Measurements from ENCODE around the gene KIF23.
A peak's percentile ranks its signal among the peaks of the same experiment; 100 is the strongest.

Gene KIF23

DNA sequence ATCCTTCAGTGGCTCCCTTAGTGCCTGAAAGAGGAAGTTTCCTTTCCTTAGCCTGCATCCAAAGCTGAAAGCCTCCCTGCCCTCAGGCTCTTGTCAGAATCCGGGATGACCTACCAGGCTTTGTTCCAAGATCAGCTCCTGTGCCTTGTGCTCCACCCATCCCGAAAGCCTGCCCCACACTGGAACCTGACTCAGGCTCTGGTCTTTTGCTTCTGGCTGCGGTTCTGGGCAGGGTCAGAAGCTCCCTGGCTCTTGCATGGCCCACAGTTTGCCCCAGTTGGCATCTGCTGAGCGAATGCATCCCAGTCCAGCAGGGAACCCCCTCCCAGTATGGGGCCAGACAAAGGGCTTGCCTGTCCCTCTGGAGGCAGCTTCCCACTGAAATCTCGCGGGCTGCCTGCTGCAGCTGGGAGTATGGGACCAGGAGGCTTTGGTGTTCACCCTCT, 25.9 kb upstream of the KIF23 start:
- DNase-seq (ENCODE audit: low spot score in 2 of 2) = no peak
- H3K9me3 Mint-ChIP-seq = no peaks in the 10 kb centered on the region
- no peaks in the 10 kb centered on the region for H3K36me3 Mint-ChIP-seq
- no peak for ATAC-seq (ENCODE audit: low read depth)
- H3K4me3 Mint-ChIP-seq = no peak overlapping the region
- H3K27ac Mint-ChIP-seq = no peak overlapping the region
- H3K4me1 Mint-ChIP-seq = no peaks in the 10 kb centered on the region
- peaks cover 8% of the 10 kb centered on the region for H3K27me3 Mint-ChIP-seq

DNA sequence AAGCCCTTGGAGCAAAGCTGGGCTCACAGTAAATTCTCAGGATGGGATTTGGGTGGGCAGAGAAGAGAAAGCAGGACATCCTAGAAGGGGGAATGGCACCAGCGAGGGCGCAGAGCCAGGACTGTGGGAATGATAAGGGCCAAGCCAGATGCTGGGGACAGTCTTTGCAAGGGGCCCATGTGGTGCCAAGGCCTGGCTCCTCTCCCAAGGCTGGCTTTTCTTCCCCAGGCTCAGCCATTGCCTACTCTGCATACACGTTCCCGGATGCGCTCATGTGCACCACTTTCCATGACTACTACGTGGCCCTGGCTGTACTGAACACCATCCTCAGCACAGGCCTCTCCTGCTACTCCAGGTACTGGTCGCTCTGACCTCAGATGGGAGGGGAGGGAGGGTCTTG, 24.7 kb upstream of the KIF23 start:
- ATAC-seq (ENCODE audit: low read depth) = no peak
- no peaks in the 10 kb centered on the region for H3K4me1 Mint-ChIP-seq
- H3K4me3 Mint-ChIP-seq = no peak overlapping the region
- no peak overlapping the region for H3K27ac Mint-ChIP-seq
- no peaks in the 10 kb centered on the region for H3K36me3 Mint-ChIP-seq
- DNase-seq (ENCODE audit: low spot score in 2 of 2) = no peak
- H3K9me3 Mint-ChIP-seq = no peaks in the 10 kb centered on the region
- peaks cover 8% of the 10 kb centered on the region for H3K27me3 Mint-ChIP-seq

DNA sequence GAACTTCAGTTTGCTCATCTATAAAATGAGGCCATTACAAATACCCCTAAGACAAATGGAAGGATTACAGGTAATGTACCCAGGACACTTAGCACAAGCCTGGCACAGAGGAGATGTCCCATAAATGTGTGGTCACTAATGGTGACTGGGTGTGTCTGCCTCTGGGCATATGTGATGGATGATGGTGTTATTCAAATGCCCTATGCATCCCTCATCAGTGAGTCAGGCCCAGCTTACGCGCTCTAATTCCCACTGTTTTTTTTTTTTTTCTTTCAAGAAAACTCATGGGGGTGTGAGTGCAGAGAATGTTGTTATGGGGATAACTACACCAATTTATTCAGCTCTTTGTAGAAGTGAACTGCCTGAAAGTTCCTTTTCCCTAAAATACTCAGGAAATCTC, 23.6 kb upstream of the KIF23 start:
- Mint-ChIP-seq H3K36me3 (no peaks in the 10 kb centered on the region), H3K27me3 (peaks cover 8% of the 10 kb centered on the region), H3K9me3 (no peaks in the 10 kb centered on the region), H3K4me1 (no peaks in the 10 kb centered on the region), H3K4me3 (no peak overlapping the region), H3K27ac (no peak overlapping the region)
- DNase-seq (ENCODE audit: low spot score in 2 of 2) (no peak), ATAC-seq (ENCODE audit: low read depth) (no peak)

DNA sequence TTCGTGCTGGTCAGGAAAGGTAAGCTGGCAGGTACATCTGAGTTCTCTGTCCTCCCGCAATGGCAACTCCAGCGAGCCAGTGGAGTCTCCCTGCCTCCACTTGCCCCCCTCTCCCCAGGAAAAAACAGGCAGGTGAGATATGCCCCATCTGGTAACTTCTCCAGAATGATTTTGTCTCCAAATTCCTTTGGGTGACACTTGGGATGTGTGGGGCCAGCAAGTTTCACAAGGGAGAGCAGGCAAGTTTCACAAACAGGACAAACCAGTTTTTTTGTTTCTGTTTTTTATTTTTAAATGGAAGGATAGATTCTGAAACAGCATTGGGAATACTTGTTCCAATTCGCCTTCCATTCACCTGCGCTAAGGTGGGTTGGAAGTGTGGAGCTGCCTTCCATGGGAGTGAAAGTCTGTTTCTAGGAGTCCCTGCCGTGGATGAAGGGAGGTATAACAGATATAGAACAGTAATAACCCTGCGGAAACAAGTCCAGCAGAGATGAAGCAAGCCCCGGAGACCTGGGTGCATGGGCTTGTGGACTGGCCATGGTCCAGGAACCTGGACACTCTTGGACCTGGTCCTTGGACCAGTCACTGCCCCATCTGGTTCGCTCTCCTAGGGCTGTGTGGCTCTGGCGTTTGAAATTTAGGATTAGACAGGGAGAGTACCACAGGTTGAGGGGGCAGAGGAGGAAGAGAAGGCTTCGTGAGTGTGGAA, 22.9 kb upstream of the KIF23 start:
- DNase-seq (ENCODE audit: low spot score in 2 of 2) = no peak
- no peak overlapping the region for H3K4me3 Mint-ChIP-seq
- no peak for ATAC-seq (ENCODE audit: low read depth)
- no peaks in the 10 kb centered on the region for H3K4me1 Mint-ChIP-seq
- peaks cover 8% of the 10 kb centered on the region for H3K27me3 Mint-ChIP-seq
- no peaks in the 10 kb centered on the region for H3K36me3 Mint-ChIP-seq
- H3K9me3 Mint-ChIP-seq = no peaks in the 10 kb centered on the region
- H3K27ac Mint-ChIP-seq = no peak overlapping the region

DNA sequence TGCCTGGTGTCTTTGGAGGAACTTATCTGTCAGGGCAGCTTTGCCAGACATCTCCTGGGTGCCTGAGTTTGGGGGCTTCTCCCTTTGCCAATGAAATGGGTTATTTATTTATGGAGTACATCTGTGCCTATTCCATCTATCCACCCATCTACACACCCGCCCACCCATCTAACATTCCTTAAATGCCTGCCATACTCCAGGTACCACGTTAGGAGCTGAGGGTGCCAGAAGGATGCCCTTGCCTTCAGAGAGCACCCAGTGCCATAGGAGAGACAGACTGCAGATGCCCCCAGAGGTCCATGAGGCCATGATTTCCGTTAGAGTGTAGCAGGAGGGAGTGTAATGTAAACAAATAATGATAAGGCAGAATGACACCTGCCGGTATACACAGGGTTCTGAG, 21.8 kb upstream of the KIF23 start:
- H3K9me3 Mint-ChIP-seq = no peaks in the 10 kb centered on the region
- H3K4me3 Mint-ChIP-seq = no peak overlapping the region
- H3K27ac Mint-ChIP-seq = no peak overlapping the region
- H3K27me3 Mint-ChIP-seq = peaks cover 8% of the 10 kb centered on the region
- ATAC-seq (ENCODE audit: low read depth) = no peak
- no peaks in the 10 kb centered on the region for H3K4me1 Mint-ChIP-seq
- DNase-seq (ENCODE audit: low spot score in 2 of 2) = no peak
- H3K36me3 Mint-ChIP-seq = no peaks in the 10 kb centered on the region

DNA sequence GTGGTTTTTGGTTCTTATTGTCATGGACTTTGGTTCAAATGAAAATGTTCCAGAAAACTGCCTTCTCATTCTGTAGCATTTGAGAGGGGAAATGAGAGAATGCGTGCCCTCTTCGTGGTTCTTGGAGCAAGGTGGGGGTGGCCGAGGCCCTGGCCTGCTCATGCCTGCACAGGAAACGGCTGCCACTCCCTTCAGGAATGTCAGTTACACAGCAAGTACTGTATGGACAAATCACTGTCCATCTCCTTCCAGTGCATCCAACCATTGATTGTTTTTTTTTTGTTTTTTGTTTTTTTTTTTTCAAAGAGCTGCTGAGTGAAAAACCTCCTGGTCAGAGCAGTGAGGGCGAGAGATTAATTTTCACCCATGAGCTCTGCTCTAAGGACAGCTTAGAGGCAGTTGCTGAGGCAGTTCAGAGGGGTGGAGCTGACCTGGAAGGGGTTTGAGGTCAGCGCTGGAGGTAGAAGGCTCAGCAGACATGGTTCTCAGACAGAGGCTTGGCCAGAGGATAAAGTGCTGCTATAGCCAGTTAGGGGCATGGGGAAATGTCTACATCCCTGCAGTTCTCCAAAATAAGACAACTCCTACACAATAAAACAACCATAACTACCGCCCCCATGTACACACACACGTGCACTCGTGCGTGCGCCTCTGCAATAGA, 20.2 kb upstream of the KIF23 start:
- Mint-ChIP-seq H3K4me3 (no peak overlapping the region), H3K4me1 (no peaks in the 10 kb centered on the region), H3K27ac (no peak overlapping the region), H3K9me3 (no peaks in the 10 kb centered on the region), H3K27me3 (peaks cover 6% of the 10 kb centered on the region), H3K36me3 (no peaks in the 10 kb centered on the region)
- ATAC-seq (ENCODE audit: low read depth) (no peak), DNase-seq (ENCODE audit: low spot score in 2 of 2) (no peak)

DNA sequence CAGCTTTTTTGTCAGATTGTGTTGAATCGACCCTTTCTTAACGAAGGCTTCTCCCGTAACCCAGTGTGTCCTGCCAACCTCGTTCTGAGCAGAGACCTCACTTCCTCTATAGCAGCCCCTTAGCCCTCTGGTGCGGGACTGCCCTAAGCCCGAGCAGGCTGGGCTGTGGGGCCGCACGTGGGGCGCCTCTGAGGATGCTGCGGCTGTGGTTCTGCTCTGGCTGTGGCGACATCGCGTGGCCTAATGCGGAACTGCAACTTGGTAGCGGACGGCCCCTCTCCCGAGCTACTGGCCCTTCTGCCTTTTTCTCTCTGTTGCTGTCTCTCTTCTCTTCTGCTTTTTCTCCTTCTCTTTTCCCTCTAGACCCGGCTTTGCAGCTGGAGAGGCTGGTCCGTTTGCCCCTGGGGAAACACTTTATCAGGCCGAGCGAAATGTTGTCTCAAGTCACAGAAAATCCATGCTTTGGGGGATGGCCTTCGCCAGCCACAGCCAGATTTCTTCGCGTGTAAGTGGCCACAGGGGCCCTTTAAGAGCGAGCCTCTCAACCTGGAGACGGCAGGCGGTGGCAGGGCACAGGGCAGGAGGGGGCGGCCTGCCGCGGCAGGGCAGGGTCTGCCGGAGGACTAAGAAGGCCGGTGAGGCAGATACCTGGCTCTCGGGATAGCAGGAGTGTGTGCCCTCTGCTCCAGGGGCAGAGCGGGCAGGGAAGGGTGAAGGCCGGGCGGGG, 19.4 kb upstream of the KIF23 start:
- ATAC-seq (ENCODE audit: low read depth) (peak; percentile 99), DNase-seq (ENCODE audit: low spot score in 2 of 2) (peak; percentile 85 to 93)
- H3K4me3 Mint-ChIP-seq = peak overlapping the region; percentile 11
- H3K27ac Mint-ChIP-seq = no peak overlapping the region
- H3K27me3 Mint-ChIP-seq = peaks cover 6% of the 10 kb centered on the region
- H3K36me3 Mint-ChIP-seq = no peaks in the 10 kb centered on the region
- H3K9me3 Mint-ChIP-seq = no peaks in the 10 kb centered on the region
- no peaks in the 10 kb centered on the region for H3K4me1 Mint-ChIP-seq

DNA sequence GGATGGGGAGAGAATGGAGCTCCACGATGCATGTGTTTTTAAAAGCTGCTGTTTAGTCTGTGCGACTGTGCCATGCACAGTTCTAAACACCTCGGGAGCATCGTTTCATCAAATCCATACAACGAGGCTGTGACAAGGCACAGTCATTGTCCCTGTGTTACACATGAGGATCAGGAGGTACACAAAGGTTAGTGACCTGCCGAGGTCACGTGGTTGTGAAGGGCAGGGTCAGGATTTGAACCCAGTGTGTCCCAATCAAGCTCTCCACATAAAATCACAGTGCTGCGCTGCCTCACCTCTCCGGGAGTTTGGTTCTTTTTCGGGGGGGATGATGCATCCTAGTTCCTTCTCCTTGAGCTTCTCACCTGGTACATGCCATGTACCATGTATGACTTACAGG, 18.7 kb upstream of the KIF23 start:
- no peaks in the 10 kb centered on the region for H3K4me1 Mint-ChIP-seq
- H3K27ac Mint-ChIP-seq = no peak overlapping the region
- H3K9me3 Mint-ChIP-seq = no peaks in the 10 kb centered on the region
- H3K36me3 Mint-ChIP-seq = no peaks in the 10 kb centered on the region
- peaks cover 6% of the 10 kb centered on the region for H3K27me3 Mint-ChIP-seq
- no peak for ATAC-seq (ENCODE audit: low read depth)
- DNase-seq (ENCODE audit: low spot score in 2 of 2) = no peak
- no peak overlapping the region for H3K4me3 Mint-ChIP-seq

DNA sequence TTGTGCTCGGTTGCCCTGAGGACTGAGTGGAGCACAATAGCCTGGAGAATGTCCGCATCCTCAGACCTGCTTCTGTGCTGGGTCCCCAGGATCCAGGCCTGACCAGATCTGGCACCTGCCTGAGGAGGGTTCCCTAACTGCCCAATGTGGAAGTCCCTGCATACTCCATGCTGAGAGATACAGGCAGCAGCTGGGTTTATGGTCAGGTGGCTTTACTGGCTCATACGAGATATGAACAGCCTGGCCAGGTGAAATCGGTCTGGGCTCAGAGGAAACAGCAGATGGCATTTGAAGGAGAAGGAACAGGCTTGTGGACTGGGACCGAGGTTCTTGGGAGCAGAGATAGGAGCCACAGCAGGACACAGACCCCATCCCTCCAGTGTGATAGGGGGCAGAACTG, 18.2 kb upstream of the KIF23 start:
- H3K9me3 Mint-ChIP-seq = no peaks in the 10 kb centered on the region
- H3K27ac Mint-ChIP-seq = no peak overlapping the region
- no peak overlapping the region for H3K4me3 Mint-ChIP-seq

DNA sequence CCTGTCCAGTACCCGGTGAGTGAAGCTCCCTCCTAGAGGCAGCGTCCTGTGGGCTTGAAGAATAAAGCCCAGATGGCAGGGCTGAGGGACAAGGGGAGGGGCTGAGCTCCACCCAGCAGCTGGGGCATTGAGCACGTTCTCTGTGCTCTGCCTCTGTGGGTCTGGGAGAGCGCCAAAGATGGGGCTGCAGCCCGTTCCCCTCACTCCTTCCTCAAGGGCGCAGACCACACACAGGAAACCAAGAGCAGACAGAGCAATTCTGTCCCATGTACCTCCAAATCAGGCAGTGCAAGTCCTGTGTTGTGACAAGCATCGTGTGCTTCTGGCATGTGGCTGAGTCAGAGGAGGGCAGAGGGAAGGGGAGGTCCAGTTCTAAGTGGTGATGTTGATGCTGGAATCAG, 15.7 kb upstream of the KIF23 start:
- no peak overlapping the region for H3K27ac Mint-ChIP-seq
- H3K36me3 Mint-ChIP-seq = no peaks in the 10 kb centered on the region
- no peaks in the 10 kb centered on the region for H3K9me3 Mint-ChIP-seq
- DNase-seq (ENCODE audit: low spot score in 2 of 2) = no peak
- H3K4me1 Mint-ChIP-seq = no peaks in the 10 kb centered on the region
- no peaks in the 10 kb centered on the region for H3K27me3 Mint-ChIP-seq
- H3K4me3 Mint-ChIP-seq = no peak overlapping the region
- ATAC-seq (ENCODE audit: low read depth) = no peak

More for the DNA sequence above, 18.2 kb upstream of the KIF23 start:
- Mint-ChIP-seq H3K36me3 (no peaks in the 10 kb centered on the region), H3K4me1 (no peaks in the 10 kb centered on the region), H3K27me3 (peaks cover 6% of the 10 kb centered on the region)
- ATAC-seq (ENCODE audit: low read depth) (no peak), DNase-seq (ENCODE audit: low spot score in 2 of 2) (no peak)

DNA sequence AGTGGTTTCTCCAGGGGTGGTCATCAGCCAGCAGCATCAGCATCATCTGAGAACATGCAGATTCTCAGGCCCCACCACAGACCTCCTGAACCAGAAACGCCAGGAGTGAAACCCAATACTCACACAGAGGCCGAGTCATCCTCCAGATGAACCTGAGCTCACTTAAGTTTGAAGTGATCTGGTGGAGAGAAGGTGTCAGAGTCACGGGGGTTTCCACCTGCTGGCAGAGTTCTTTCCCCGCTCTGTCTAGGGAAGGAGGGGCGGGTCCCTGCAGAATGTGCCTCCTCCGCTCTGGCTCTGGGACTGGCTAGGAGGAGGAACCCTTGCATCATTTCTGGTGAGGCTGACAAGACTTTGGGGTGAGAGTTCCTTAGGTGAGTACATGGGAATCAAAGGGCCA, 13.3 kb upstream of the KIF23 start:
- ATAC-seq (ENCODE audit: low read depth) = no peak
- H3K27me3 Mint-ChIP-seq = no peaks in the 10 kb centered on the region
- H3K4me3 Mint-ChIP-seq = no peak overlapping the region
- H3K4me1 Mint-ChIP-seq = no peaks in the 10 kb centered on the region
- H3K36me3 Mint-ChIP-seq = no peaks in the 10 kb centered on the region
- H3K27ac Mint-ChIP-seq = no peak overlapping the region
- DNase-seq (ENCODE audit: low spot score in 2 of 2) = no peak
- no peaks in the 10 kb centered on the region for H3K9me3 Mint-ChIP-seq

DNA sequence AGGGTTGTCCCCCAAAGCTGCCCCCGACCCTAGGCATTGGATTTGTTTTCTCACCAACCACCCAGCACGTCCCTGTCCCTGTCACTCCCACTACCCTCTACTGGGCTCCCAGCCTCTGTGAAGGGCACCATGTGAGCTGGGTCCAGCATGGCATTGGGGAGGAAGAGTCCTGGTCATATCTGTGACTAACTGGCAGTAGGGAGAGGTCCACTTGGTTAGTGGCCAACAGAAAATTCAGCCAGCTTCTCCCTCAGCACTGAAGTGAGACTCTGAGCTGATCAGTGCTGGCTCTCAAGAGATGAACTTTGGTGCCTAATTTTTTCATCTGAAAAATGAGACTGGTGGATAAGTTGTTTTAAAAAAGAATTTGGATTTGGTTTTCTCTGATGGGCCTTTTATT, 11.3 kb upstream of the KIF23 start:
- ATAC-seq (ENCODE audit: low read depth) = no peak
- DNase-seq (ENCODE audit: low spot score in 2 of 2) = no peak
- no peak overlapping the region for H3K4me3 Mint-ChIP-seq
- no peaks in the 10 kb centered on the region for H3K4me1 Mint-ChIP-seq
- no peaks in the 10 kb centered on the region for H3K36me3 Mint-ChIP-seq
- H3K27me3 Mint-ChIP-seq = peaks cover 3% of the 10 kb centered on the region
- H3K27ac Mint-ChIP-seq = no peak overlapping the region
- no peaks in the 10 kb centered on the region for H3K9me3 Mint-ChIP-seq

DNA sequence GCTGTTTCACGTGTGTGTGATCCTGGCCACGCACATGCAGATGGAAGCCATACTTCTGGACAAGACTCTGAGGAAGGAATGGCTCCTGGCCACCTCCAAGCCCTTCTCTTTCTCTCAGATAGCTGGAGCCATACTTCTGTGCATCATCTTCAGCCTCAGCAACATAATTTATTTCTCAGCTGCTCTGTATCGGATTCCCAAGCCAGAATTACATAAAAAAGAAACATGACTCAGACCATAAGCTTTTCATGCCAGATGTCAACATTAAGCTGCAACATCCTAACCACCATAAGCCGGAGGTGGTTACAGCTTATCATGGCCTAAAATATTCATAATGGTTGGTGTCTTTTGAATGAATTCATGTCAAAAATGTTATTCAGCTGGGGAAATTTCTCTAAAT, 10.6 kb upstream of the KIF23 start:
- ATAC-seq (ENCODE audit: low read depth) (no peak), DNase-seq (ENCODE audit: low spot score in 2 of 2) (no peak)
- Mint-ChIP-seq H3K4me3 (no peak overlapping the region), H3K27ac (no peak overlapping the region), H3K4me1 (no peaks in the 10 kb centered on the region), H3K27me3 (peaks cover 3% of the 10 kb centered on the region), H3K36me3 (no peaks in the 10 kb centered on the region), H3K9me3 (no peaks in the 10 kb centered on the region)

DNA sequence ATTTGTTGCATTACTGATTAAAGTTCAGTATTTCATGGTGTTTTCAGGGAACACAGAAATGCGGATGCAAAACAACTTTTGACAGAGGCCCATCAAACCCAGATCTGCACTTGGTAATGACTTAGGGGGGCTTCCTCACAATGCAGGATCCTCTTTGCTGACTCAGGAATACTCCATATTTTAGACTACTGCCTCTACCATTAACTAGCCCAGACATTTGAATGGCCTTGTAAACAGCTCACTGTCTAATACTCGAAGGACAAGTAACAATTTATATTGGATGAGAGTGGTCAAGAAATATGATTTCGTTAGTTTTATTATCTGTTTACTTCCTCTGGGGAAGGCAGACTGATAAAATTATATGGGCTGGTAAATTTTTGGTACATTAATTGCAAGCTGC, 9.0 kb upstream of the KIF23 start:
- Mint-ChIP-seq H3K4me1 (no peaks in the 10 kb centered on the region), H3K9me3 (no peaks in the 10 kb centered on the region), H3K27me3 (peaks cover 5% of the 10 kb centered on the region), H3K4me3 (no peak overlapping the region), H3K36me3 (no peaks in the 10 kb centered on the region), H3K27ac (no peak overlapping the region)
- no peak for ATAC-seq (ENCODE audit: low read depth)
- DNase-seq (ENCODE audit: low spot score in 2 of 2) = no peak
